ENCODE data around the gene PRKCB. TPM values are rescaled to one million over a fixed set of nuclear protein-coding genes. Genes with fewer than 3 reads are reported as not detected.

Gene PRKCB
- total RNA-seq, 1 experiment from 2014 or later: 0.89 TPM

GRCh38 chr16:23857256-23857880 is 21.6 kb downstream of the PRKCB start (continued):
- no peak for TF ChIP-seq CTCF (IDR thresholded peaks at IDR 0.05 in 2 of 3, conservative IDR thresholded peaks at IDR 0.05 in 1 of 3; ENCODE audit: borderline replicate concordance in 1 of 3, insufficient read depth in 1 of 3, low read depth in 2 of 3, low read length in 2 of 3)

- peaks cover 75% of the 10 kb centered on the region for H3K27me3 ChIP-seq (ENCODE audit: insufficient read depth, low read length)
- TF ChIP-seq REST (IDR thresholded peaks at IDR 0.05; ENCODE audit: low read depth) (no peak), MAX (IDR thresholded peaks at IDR 0.05) (no peak), SP1 (IDR thresholded peaks at IDR 0.05; ENCODE audit: low read depth) (no peak), JUND (IDR thresholded peaks at IDR 0.05) (no peak), SRF (IDR thresholded peaks at IDR 0.05; ENCODE audit: low read depth) (no peak), CEBPB (IDR thresholded peaks at IDR 0.05; ENCODE audit: low read depth) (no peak), EZH2 (IDR thresholded peaks at IDR 0.05) (no peak), ZNF274 (IDR thresholded peaks at IDR 0.05; ENCODE audit: low read depth, low read length) (no peak), SIN3A (IDR thresholded peaks at IDR 0.05; ENCODE audit: low read depth) (no peak), YY1 (IDR thresholded peaks at IDR 0.05; ENCODE audit: extremely low read depth, insufficient replicate concordance, low read depth, low read length) (no peak)
- no peaks in the 10 kb centered on the region for H4K20me1 ChIP-seq (ENCODE audit: insufficient read depth)
- H3K4me3 ChIP-seq (replicated peaks in 1 of 2; ENCODE audit: low read depth in 1 of 2, low read length in 2 of 2): no peak overlapping the region
- ChIA-PET POLR2A (no interaction called here), CTCF (no interaction called here), RAD21 (ENCODE audit: low non-redundant PET in 1 of 2, low total read pairs in 2 of 2, uncharacterized antibody in 2 of 2, unreplicated experiment in 2 of 2) (no interaction called here)
- no peak overlapping the region for H3K9ac ChIP-seq (ENCODE audit: low read length)
- no peaks in the 10 kb centered on the region for H3K9me2 ChIP-seq (ENCODE audit: insufficient read depth)
- ATAC-seq: no peak
- no peak overlapping the region for H3K27ac ChIP-seq (ENCODE audit: low read depth, low read length)
- H3K79me2 ChIP-seq (ENCODE audit: insufficient read depth, low read length): no peaks in the 10 kb centered on the region
- intact Hi-C loops (cut with micrococcal nuclease): no loop called here
- H2AFZ ChIP-seq (ENCODE audit: low read depth, low read length, poor library complexity, severe bottlenecking): no peak overlapping the region
- H3K36me3 ChIP-seq (ENCODE audit: control insufficient read depth in 1 of 2, insufficient read depth in 2 of 2, low read length in 2 of 2): no peaks in the 10 kb centered on the region
- no peaks in the 10 kb centered on the region for H3K9me3 ChIP-seq (ENCODE audit: control insufficient read depth in 1 of 2, insufficient read depth in 1 of 2, low read depth in 1 of 2, low read length in 2 of 2)
- no peaks in the 10 kb centered on the region for H3K4me1 ChIP-seq (ENCODE audit: control insufficient read depth in 1 of 2, insufficient read depth in 2 of 2, low read length in 2 of 2)
- no TSS peak for BruUV-seq (replicated peaks)
- no peak for DNase-seq (ENCODE audit: low read depth, low spot score)
- H3K4me2 ChIP-seq (ENCODE audit: low read length): no peak overlapping the region
These were observed 22.1 kb downstream of the PRKCB start for GRCh38 chr16:23857881-23858269.

Data from HCT116 (cell line).